SK-N-MC (cell line): Measurements from ENCODE around the gene KDELR1.

Source experiments
- EZH2 ChIP-seq: fragments of 200-600 bp; sonication (generic); IDR thresholded peaks from one replicate; pipeline ENCODE4 v1.6.1; 2017; ENCODE audit warnings: antibody characterized with exemption
- FOXP2 ChIP-seq: optimal IDR thresholded peaks from 2 replicates; pipeline ENCODE3; 2011; ENCODE audit warnings: mild to moderate bottlenecking, moderate library complexity; ENCODE audit not compliant: insufficient read depth; ENCODE audit errors: extremely low read length, control extremely low read depth
- POLR2AphosphoS5 ChIP-seq: IDR thresholded peaks from 2 replicates; pipeline ENCODE4 v1.6.1; 2012; ENCODE audit warnings: mild to moderate bottlenecking, low read depth, low read length, borderline replicate concordance

- no peak for TF ChIP-seq POLR2AphosphoS5
- TF ChIP-seq EZH2: no peak
- no peak for TF ChIP-seq FOXP2
Measured at GRCh38 chr19:48401287-48401686, 9.9 kb upstream of the KDELR1 start.
